ENCODE data around the gene TNXB.
"Not testable (repeated sequence)": the region's sequence is repeated elsewhere in the genome, so short reads cannot be mapped to it uniquely, and the experiment has no call there.

DNA sequence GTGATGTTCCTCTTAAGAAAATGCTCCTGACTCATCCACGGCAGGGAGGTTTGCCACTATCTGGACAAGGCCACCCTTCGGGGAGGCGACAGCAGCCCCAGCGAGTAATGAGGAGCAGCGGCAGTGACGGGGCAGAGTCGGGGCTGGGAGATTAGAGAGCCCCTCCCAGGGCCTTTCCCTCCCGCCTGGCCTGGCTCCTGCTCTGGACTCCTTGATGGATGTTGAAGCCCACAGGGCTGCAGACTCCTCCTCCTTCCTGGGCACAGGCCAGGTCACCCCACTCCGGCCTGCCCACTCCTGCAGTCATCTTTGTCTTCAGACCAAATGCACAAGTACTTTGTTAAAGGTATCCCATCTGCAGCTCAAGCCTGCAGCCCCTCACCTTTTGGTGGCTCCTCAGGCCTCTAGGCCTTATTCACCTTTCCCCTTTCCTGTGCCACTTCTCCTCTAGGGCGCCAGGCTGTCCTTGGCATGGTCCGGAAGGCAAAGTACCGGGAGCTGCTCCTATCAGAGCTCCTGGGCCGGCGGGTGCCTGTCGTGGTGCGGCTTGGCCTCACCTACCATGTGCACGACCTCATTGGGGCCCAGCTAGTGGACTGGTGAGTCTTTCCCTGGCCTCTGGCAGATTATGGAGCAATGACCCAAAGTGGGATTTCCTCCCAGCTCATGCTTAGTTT lies 96.1 kb downstream of the TNXB start:
- TF ChIP-seq, protein P1, sequence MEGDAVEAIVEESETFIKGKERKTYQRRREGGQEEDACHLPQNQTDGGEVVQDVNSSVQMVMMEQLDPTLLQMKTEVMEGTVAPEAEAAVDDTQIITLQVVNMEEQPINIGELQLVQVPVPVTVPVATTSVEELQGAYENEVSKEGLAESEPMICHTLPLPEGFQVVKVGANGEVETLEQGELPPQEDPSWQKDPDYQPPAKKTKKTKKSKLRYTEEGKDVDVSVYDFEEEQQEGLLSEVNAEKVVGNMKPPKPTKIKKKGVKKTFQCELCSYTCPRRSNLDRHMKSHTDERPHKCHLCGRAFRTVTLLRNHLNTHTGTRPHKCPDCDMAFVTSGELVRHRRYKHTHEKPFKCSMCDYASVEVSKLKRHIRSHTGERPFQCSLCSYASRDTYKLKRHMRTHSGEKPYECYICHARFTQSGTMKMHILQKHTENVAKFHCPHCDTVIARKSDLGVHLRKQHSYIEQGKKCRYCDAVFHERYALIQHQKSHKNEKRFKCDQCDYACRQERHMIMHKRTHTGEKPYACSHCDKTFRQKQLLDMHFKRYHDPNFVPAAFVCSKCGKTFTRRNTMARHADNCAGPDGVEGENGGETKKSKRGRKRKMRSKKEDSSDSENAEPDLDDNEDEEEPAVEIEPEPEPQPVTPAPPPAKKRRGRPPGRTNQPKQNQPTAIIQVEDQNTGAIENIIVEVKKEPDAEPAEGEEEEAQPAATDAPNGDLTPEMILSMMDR (IDR thresholded peaks at IDR 0.05; ENCODE audit: poor library complexity, severe bottlenecking): not testable (repeated sequence)
- TF ChIP-seq RAD21 (conservative IDR thresholded peaks at IDR 0.05); TAF1 (IDR thresholded peaks at IDR 0.05; ENCODE audit: low read depth); POLR2AphosphoS5 (IDR thresholded peaks at IDR 0.05): not testable (repeated sequence)

Data from neural cell (in vitro differentiated cells).